AG04450 (cell line): Measurements from ENCODE around the gene SERPINA3. TPM values are rescaled to one million over a fixed set of nuclear protein-coding genes. Genes with fewer than 3 reads are reported as not detected.
"Not testable (repeated sequence)": the region's sequence is repeated elsewhere in the genome, so short reads cannot be mapped to it uniquely, and the experiment has no call there.

Source experiments
- CTCF ChIA-PET: fragments of 300-600, 350-600 bp; formaldehyde crosslinking; extraction: SDS; loops from one replicate; lab custom pipeline; 2022; ENCODE audit warnings: antibody characterized with exemption, inconsistent platforms; lab: Charles Lee
- POLR2A ChIA-PET: fragments of 350-600 bp; formaldehyde crosslinking; extraction: SDS; loops from one replicate; lab custom pipeline; 2021; ENCODE audit warnings: antibody characterized with exemption, inconsistent platforms; lab: Yijun Ruan, JAX
- DNase-seq: peaks from one replicate; pipeline ENCODE4 v3.0.0-alpha.2; 2011; ENCODE audit warnings: low read depth, low spot score
- H3K27ac ChIP-seq: one replicate; pipeline ENCODE4 v1.5.1; 2012; ENCODE audit warnings: low read depth, low read length, control low read depth
- H3K27me3 ChIP-seq: one replicate; pipeline ENCODE4 v1.6.0; 2012; ENCODE audit warnings: low read length; ENCODE audit not compliant: control insufficient read depth, insufficient read depth
- H3K4me3 ChIP-seq: 2 replicates; pipeline ENCODE4 v1.5.1; 2011; ENCODE audit warnings: mild to moderate bottlenecking, low read depth, low read length, control low read depth
- H3K9me3 ChIP-seq: 2 replicates; pipeline ENCODE4 v1.5.1; 2012; ENCODE audit warnings: low read length; ENCODE audit not compliant: control insufficient read depth, insufficient read depth
- polyA plus RNA-seq: library from polyadenylated mRNA; depleted of rRNA; stranded (reverse); fragments of >200 nt; gene quantifications from 2 replicates; pipeline ENCODE4 v1.2.3, GENCODE V29; 2011
- TF ChIP-seq, protein P1 (sequence below): IDR thresholded peaks from 2 replicates; pipeline ENCODE4 v1.5.1; 2011; ENCODE audit warnings: low read depth, low read length, control low read depth, inconsistent platforms

Gene SERPINA3
- polyA plus RNA-seq, 1 experiment: 1.8 TPM

DNA sequence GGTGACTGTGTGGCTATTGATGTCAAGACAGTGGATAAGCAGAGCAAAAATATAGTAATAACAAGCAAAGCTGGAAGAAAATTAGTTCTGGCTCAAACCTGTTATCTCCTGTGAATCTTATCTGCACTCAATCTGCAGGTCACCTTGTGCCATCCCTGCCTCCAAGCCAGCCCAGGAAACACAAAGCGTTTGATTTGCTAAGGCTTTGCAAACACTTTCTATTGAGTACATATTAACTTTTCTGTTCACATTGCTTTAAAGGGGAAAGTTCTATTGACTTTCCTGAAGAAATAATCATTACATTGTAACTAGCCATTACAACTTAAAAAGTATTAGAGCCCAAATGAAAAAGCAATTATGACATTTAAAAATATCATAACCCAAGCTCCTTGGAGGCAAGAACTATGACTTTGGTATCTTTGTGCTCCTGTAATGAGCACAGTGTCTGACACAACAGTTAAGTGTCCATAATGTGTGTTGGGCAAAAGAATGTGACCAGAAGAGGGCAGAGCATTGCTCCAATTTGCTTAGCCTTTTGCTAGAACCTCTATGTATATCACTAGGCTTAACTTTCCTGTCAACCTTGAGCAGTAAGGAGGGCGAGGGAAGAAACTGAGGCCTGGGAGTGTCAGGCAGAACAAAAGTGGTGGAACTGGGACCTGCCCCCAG, 24.7 kb downstream of the SERPINA3 start:
- TF ChIP-seq, protein P1, sequence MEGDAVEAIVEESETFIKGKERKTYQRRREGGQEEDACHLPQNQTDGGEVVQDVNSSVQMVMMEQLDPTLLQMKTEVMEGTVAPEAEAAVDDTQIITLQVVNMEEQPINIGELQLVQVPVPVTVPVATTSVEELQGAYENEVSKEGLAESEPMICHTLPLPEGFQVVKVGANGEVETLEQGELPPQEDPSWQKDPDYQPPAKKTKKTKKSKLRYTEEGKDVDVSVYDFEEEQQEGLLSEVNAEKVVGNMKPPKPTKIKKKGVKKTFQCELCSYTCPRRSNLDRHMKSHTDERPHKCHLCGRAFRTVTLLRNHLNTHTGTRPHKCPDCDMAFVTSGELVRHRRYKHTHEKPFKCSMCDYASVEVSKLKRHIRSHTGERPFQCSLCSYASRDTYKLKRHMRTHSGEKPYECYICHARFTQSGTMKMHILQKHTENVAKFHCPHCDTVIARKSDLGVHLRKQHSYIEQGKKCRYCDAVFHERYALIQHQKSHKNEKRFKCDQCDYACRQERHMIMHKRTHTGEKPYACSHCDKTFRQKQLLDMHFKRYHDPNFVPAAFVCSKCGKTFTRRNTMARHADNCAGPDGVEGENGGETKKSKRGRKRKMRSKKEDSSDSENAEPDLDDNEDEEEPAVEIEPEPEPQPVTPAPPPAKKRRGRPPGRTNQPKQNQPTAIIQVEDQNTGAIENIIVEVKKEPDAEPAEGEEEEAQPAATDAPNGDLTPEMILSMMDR: 0 out of 2 replicates have a peak, but pooled peaks have one; percentile 17
- no peak overlapping the region for H3K4me3 ChIP-seq
- ChIA-PET CTCF (interaction anchor here (0.6 kb wide), 2 partner anchors 9 to 35 kb away, joined by 3 to 12 read pairs; no protein-coding TSS in a partner anchor), POLR2A (no interaction called here)
- DNase-seq: no peak
- peaks cover 7% of the 10 kb centered on the region for H3K27me3 ChIP-seq
- H3K9me3 ChIP-seq: peaks cover 5% of the 10 kb centered on the region
- H3K27ac ChIP-seq: no peak overlapping the region

DNA sequence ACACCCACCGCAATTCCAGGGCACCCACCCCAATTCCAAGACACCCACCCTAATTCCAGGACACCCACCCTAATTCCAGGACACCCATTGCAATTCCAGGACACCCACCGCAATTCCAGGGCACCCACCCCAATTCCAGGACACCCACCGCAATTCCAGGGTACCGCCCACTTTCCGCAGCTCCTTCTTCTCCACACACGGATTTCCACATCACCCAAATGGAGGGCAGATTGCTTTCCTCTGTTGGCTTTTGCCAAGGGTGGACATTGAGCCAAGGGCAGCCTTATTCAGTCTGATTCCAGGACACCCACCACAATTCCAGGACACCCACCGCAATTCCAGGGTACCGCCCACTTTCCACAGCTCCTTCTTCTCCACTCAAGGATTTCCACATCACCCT, 25.6 kb downstream of the SERPINA3 start:
- CTCF ChIA-PET: interaction anchor here (0.8 kb wide), 1 partner anchor 9 kb away, joined by 3 read pairs; no protein-coding TSS in a partner anchor
- DNase-seq, H3K27ac ChIP-seq, POLR2A ChIA-PET, H3K4me3 ChIP-seq, H3K27me3 ChIP-seq, H3K9me3 ChIP-seq: not testable (repeated sequence)

DNA sequence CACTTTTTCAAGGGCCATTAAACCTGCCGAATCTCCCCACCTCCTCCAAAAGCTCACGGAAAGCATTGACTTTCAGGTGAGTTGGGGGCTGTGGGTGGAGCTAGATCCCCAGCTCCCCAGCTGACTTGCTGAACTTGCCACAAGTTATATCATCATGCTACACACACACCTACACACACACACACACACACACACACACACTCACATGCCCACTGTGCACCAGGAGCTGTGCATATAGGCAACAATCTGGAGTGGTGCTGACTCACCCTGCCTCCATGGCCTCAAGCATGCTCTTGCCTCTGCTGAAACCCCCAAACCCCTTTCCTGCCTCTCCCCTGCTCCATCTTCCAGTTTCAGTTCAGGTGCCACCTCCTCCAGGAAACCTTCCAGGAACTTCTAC, 26.1 kb downstream of the SERPINA3 start:
- Histone ChIP-seq H3K27ac (no peak overlapping the region), H3K4me3 (no peak overlapping the region), H3K9me3 (peaks cover 5% of the 10 kb centered on the region), H3K27me3 (peaks cover 7% of the 10 kb centered on the region)
- ChIA-PET POLR2A (no interaction called here), CTCF (no interaction called here)
- no peak for DNase-seq
- TF ChIP-seq, protein P1: no peak

DNA sequence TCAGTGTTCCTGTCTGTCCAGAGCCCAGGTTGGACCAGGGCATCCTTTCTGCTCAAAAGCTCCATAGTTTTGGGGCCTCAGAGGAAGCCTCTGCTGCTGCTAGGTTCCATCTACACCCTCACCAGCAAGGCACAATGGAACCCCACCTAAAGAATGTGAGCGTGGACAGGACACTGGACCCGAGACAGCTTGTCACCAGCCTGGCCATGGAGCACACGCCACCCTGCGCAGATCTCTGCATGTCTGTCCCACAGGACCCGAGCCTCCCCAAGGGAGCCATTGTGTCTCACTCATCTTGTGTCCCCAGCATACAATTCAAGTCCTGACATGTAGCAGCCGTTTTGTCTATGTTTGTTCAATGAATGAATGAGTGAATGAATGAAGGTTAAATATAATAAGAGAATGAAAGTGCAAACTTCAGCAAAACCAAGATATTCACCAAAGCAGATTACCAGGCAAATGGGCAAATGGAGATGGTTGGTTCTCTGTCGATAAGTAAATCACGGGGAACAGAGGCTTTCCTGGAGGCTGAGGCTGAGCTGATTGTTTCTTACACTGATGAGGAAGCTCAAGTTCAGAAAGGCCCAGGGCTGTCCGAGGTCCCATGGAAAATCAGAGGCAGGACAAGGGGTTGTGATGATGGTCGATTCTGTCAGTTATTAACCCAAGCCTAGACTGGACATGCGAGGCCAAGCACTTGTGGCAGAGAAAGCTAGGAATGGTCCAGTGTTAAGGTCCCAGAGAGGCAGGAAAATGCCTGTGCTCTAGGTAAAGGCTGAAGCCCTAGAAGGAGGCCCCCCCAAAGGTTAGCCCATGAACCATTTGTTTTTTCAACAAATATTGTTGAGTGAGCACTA, 27.0 kb downstream of the SERPINA3 start:
- H3K9me3 ChIP-seq: peaks cover 5% of the 10 kb centered on the region
- POLR2A ChIA-PET: no interaction called here
- no peak for DNase-seq
- CTCF ChIA-PET: no interaction called here
- TF ChIP-seq, protein P1: no peak
- H3K27ac ChIP-seq: no peak overlapping the region
- H3K4me3 ChIP-seq: no peak overlapping the region
- H3K27me3 ChIP-seq: peaks cover 4% of the 10 kb centered on the region

DNA sequence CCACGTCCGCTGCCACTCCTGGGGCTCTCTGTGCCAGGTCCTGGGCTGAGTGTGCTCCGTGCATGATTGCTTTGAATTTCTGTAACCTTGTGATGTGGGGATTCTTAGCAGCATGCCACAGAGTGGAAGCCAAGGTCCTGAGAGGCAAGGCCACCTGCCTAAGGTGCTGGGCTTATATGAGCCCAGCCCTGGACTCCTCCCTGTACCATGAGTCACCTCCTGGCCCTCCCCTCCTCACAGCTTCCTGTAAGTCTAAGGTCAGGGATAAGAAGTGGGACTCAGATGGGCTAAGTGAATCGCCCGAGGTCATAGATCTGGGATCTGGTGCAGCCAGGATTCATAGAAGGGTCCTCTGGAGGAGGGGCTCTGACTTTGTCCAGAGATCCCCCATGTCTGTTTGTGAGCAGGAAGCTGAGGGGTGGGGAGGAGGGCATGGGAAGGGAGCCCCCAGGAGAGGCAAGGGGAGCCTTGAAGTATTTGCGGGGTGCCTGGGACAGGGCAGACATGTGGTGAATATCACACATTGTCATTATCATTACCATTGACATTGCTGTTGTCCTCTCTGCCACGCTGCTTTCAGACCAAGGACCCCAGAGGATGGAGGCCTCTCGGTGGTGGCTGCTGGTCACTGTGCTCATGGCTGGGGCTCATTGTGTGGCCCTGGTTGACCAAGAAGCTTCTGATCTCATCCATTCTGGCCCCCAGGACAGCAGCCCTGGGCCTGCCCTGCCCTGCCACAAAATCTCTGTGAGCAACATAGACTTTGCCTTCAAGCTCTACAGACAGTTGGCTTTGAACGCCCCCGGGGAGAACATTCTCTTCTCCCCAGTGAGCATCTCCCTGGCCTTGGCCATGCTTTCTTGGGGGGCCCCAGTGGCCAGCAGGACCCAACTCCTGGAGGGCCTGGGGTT, 28.8 kb downstream of the SERPINA3 start:
- Histone ChIP-seq H3K27ac (no peak overlapping the region), H3K27me3 (peaks cover 1% of the 10 kb centered on the region), H3K4me3 (no peak overlapping the region), H3K9me3 (peaks cover 5% of the 10 kb centered on the region)
- CTCF ChIA-PET: no interaction called here
- TF ChIP-seq, protein P1: no peak
- POLR2A ChIA-PET: no interaction called here
- DNase-seq: no peak
